OCI-LY1 (cell line): ENCODE results near the gene RUNX1.

Experiments used
- H2AFZ ChIP-seq: fragments of 200-600 bp; sonication (generic), shearing (Covaris generic); 2 replicates; pipeline ENCODE4 v1.6.0; 2014; ENCODE audit warnings: antibody characterized with exemption, mild to moderate bottlenecking, low read length
- H3F3A ChIP-seq: fragments of 200-600 bp; sonication (generic), shearing (Covaris generic); 2 replicates; pipeline ENCODE4 v1.6.0; 2014; ENCODE audit warnings: mild to moderate bottlenecking, antibody characterized with exemption, low read length, moderate library complexity; ENCODE audit not compliant: insufficient read depth
- H3K27ac ChIP-seq: fragments of 200-600 bp; sonication (generic); 2 replicates; pipeline ENCODE4 v1.5.1; 2014; ENCODE audit warnings: low read length, mixed run types, mild to moderate bottlenecking, low read depth; ENCODE audit not compliant: poor library complexity, severe bottlenecking
- H3K27me3 ChIP-seq: fragments of 200-600 bp; sonication (generic); 2 replicates; pipeline ENCODE4 v1.6.0; 2014; ENCODE audit warnings: antibody characterized with exemption, mild to moderate bottlenecking, low read length, moderate library complexity; ENCODE audit not compliant: insufficient read depth
- H3K36me3 ChIP-seq: fragments of 200-600 bp; sonication (generic); 2 replicates; pipeline ENCODE4 v1.6.1; 2014; ENCODE audit warnings: mild to moderate bottlenecking, antibody characterized with exemption, low read length, moderate library complexity, mixed read lengths; ENCODE audit not compliant: insufficient read depth
- H3K4me1 ChIP-seq: fragments of 200-600 bp; sonication (generic); 2 replicates; pipeline ENCODE4 v1.5.1; 2014; ENCODE audit warnings: mild to moderate bottlenecking, low read length, moderate library complexity; ENCODE audit not compliant: insufficient read depth, severe bottlenecking
- H3K4me2 ChIP-seq: fragments of 200-600 bp; sonication (generic), shearing (Covaris generic); 2 replicates; pipeline ENCODE4 v1.6.1; 2014; ENCODE audit warnings: low read length
- H3K4me3 ChIP-seq: fragments of 200-600 bp; sonication (generic); 2 replicates; pipeline ENCODE4 v1.5.1; 2014; ENCODE audit warnings: low read length, low read depth, mild to moderate bottlenecking, mixed read lengths; ENCODE audit not compliant: poor library complexity, severe bottlenecking
- H3K79me2 ChIP-seq: fragments of 200-600 bp; shearing (Covaris generic); 2 replicates; pipeline ENCODE4 v1.6.1; 2016; ENCODE audit warnings: mixed run types, low read length, mixed read lengths; ENCODE audit not compliant: insufficient read depth
- H3K9ac ChIP-seq: fragments of 200-600 bp; sonication (generic), shearing (Covaris generic); 2 replicates; pipeline ENCODE4 v1.6.1; 2014; ENCODE audit warnings: mild to moderate bottlenecking, low read length, mixed read lengths
- H3K9me2 ChIP-seq: fragments of 200-600 bp; sonication (generic), shearing (Covaris generic); 2 replicates; pipeline ENCODE4 v1.6.1; 2014; ENCODE audit warnings: low read depth, mild to moderate bottlenecking, low read length, mixed read lengths
- H3K9me3 ChIP-seq: fragments of 200-600 bp; shearing (Covaris generic); 2 replicates; pipeline ENCODE4 v1.6.1; 2014; ENCODE audit warnings: low read length, mixed read lengths
- H4K20me1 ChIP-seq: fragments of 200-600 bp; sonication (generic), shearing (Covaris generic); 2 replicates; pipeline ENCODE4 v1.6.0; 2016; ENCODE audit warnings: mild to moderate bottlenecking, low read length; ENCODE audit not compliant: insufficient read depth
- EZH2 ChIP-seq: fragments of 200-600 bp; sonication (generic), shearing (Covaris generic); IDR thresholded peaks from 2 replicates; pipeline ENCODE4 v1.8.0; 2017; ENCODE audit warnings: borderline replicate concordance, mixed run types, mild to moderate bottlenecking, antibody characterized with exemption, low read length, moderate library complexity, mixed read lengths
- TF ChIP-seq, protein P1 (sequence below): fragments of 200-600 bp; sonication (generic), shearing (Covaris generic); IDR thresholded peaks from 2 replicates; pipeline ENCODE4 v1.5.1; 2017; ENCODE audit warnings: mild to moderate bottlenecking, antibody characterized with exemption, low read length, moderate library complexity, mixed read lengths

RUNX1 gene

DNA sequence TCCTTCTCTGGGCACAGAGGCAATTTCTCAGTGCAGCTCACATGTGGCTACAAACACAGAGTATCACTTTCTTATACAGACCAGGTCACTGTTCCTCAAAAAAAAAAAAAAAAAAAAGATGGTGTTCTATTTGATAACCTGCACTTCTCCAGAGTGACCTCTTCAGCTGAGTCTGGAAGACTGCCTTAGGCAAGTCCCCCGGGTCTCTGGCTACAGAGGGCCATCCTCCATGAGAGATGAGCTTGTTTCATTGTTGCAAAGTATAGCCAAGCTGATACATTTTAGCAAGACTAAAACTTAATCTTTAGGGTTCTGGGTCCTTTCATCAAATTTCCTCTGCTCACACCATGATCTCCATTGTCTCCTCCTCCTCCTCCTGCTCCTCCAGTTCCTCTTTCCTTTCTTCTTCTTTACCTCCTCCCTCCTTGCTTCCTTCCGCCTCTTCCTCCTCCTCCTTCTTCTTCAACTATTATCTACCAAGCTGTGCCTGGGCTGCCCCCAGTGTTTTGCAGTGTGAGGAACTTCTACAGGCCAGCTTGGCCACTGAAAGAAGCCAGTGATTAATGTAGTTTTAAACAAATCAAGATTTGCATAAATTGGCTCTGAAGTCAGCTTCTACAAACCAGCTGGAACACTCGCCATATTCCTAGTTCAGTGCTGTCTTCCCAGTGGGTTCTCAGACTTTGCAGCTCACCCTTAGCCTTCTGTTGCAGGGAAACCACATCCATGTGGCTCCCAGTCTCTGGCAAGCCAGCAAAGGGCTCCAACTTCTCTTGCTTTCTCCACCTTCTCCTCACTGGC lies 139.4 kb downstream of the RUNX1 start:
- Histone ChIP-seq H3K9me3 (no peaks in the 10 kb centered on the region), H2AFZ (no peak overlapping the region), H3K4me1 (peaks cover 34% of the 10 kb centered on the region), H3F3A (no peaks in the 10 kb centered on the region; the same call in 1 of the 2 replicates), H3K4me3 (no peak overlapping the region), H3K27me3 (no peaks in the 10 kb centered on the region), H3K27ac (no peak overlapping the region), H3K36me3 (peaks cover 6% of the 10 kb centered on the region; the same call in 1 of the 2 replicates), H3K9me2 (no peaks in the 10 kb centered on the region), H3K4me2 (no peak overlapping the region), H3K79me2 (0 out of 2 replicates have a peak, but pooled peaks cover 6% of the 10 kb centered on the region), H3K9ac (no peak overlapping the region), H4K20me1 (no peaks in the 10 kb centered on the region)
- TF ChIP-seq EZH2: no peak
- TF ChIP-seq, protein P1, sequence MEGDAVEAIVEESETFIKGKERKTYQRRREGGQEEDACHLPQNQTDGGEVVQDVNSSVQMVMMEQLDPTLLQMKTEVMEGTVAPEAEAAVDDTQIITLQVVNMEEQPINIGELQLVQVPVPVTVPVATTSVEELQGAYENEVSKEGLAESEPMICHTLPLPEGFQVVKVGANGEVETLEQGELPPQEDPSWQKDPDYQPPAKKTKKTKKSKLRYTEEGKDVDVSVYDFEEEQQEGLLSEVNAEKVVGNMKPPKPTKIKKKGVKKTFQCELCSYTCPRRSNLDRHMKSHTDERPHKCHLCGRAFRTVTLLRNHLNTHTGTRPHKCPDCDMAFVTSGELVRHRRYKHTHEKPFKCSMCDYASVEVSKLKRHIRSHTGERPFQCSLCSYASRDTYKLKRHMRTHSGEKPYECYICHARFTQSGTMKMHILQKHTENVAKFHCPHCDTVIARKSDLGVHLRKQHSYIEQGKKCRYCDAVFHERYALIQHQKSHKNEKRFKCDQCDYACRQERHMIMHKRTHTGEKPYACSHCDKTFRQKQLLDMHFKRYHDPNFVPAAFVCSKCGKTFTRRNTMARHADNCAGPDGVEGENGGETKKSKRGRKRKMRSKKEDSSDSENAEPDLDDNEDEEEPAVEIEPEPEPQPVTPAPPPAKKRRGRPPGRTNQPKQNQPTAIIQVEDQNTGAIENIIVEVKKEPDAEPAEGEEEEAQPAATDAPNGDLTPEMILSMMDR: no peak

DNA sequence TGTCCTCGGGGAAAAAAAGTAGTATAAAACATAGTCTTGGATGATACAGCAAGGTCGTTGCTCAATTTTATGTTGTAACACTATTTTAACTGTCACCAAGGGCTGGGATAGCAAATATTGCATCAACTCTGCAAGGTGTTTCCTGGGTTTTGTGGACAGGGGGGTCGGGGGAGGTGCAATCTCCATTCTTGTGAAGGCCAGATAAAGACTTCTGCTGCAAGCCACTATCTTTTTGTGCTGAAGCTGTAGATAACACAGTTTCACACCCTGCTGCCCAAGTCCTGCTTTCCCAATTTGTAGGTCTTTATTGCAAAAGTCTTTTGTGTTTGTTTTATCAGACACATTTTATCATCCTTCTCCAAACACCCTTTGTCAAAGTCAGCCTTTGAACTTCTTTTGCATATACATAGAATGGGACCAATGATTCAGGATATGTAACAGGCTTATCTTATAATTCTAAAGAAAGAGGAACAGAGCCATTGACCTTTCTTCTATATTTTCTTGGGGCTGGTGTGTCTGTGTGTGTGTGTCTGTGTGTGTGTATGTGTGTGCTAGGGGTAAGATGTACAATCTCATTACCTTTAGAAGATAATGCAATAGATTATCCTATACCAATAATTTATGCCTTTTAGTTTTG lies 140.6 kb downstream of the RUNX1 start:
- no peak for TF ChIP-seq EZH2
- TF ChIP-seq, protein P1: no peak
- H3K9me3 ChIP-seq: no peaks in the 10 kb centered on the region
- no peaks in the 10 kb centered on the region for H3K36me3 ChIP-seq
- no peaks in the 10 kb centered on the region for H3K27me3 ChIP-seq
- no peaks in the 10 kb centered on the region for H4K20me1 ChIP-seq
- H3K4me2 ChIP-seq: no peak overlapping the region
- peaks cover 34% of the 10 kb centered on the region for H3K4me1 ChIP-seq
- H3K9ac ChIP-seq: no peak overlapping the region
- peaks cover 11% of the 10 kb centered on the region for H3K79me2 ChIP-seq
- H2AFZ ChIP-seq: no peak overlapping the region
- H3F3A ChIP-seq: no peaks in the 10 kb centered on the region; the same call in 1 of the 2 replicates
- H3K9me2 ChIP-seq: no peaks in the 10 kb centered on the region
- no peak overlapping the region for H3K27ac ChIP-seq
- H3K4me3 ChIP-seq: no peak overlapping the region

DNA sequence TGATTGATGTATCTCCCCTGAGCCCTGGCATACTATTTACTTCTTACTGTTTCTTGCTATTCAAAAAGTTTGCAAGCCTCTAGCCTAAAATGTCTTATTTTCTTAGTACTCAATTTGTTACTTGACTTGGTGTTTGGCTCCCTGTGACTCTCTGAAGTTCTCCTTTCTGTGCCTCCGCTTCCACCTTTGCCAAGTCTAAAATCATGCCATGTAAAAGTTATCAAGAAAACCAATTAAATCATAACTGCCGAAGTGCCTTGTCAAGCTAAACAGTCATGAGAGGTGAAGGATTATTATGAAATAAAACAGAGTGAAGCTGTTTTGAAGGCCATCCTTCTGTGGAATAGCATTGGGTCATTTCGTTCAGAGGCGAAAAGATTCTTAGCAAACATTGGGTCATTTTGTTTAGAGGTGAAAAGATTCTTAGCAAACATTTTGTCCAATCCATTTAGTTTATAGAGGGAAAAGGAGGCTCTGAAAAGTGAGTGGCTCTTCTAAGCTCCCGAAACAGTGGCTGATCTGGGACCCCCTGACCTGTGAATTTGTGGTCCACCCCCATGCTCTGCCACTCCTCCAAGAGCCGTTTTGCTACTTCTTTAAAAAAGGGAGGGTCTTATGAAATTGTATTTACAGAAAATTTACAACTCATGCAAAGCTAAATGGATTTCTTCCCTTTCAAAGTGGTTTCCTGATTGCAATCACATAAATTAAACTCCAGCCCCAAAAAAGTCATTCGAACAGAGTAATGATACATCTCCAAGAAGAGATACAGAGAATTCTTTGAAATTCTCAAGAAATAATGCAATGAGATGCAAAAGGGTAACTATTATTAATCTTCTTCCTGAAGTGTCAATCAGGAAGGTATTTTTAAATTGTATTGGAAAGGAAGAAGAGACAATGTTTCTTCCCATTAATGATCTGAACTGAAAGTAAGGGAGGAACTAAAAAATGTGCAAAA lies 141.4 kb downstream of the RUNX1 start:
- Histone ChIP-seq H3K27ac (no peak overlapping the region), H3K27me3 (no peaks in the 10 kb centered on the region), H4K20me1 (no peaks in the 10 kb centered on the region), H3F3A (no peaks in the 10 kb centered on the region; the same call in 1 of the 2 replicates), H3K4me3 (no peak overlapping the region), H3K4me2 (no peak overlapping the region), H3K79me2 (peaks cover 11% of the 10 kb centered on the region), H3K9ac (no peak overlapping the region), H3K9me2 (no peaks in the 10 kb centered on the region), H3K9me3 (no peaks in the 10 kb centered on the region), H3K36me3 (no peaks in the 10 kb centered on the region), H2AFZ (no peak overlapping the region), H3K4me1 (peaks cover 30% of the 10 kb centered on the region)
- no peak for TF ChIP-seq EZH2
- TF ChIP-seq, protein P1: no peak
